Measurements from ENCODE around the gene SYCP2L.
A peak's percentile ranks its signal among the peaks of the same experiment; 100 is the strongest.
"Not testable (repeated sequence)": the region's sequence is repeated elsewhere in the genome, so short reads cannot be mapped to it uniquely, and the experiment has no call there.

The SYCP2L gene

GRCh38 chr6:10957414-10957886 is 70.6 kb downstream of the SYCP2L start:
- no peak for FAIRE-seq

- FAIRE-seq: no peak
Observed at GRCh38 chr6:10960171-10960570, 73.3 kb downstream of the SYCP2L start.

GRCh38 chr6:10961837-10962236 is 75.0 kb downstream of the SYCP2L start:
- no peak for FAIRE-seq

GRCh38 chr6:10962673-10963072 is 75.8 kb downstream of the SYCP2L start:
- peak; percentile 28 for FAIRE-seq

- no peak for FAIRE-seq
Observed at GRCh38 chr6:10963113-10963512, 76.3 kb downstream of the SYCP2L start.

- FAIRE-seq: no peak
Observed at GRCh38 chr6:10964684-10965083, 77.8 kb downstream of the SYCP2L start.

- no peak for FAIRE-seq
Observed at GRCh38 chr6:10968776-10969175, 81.9 kb downstream of the SYCP2L start.

- FAIRE-seq: no peak
Observed at GRCh38 chr6:10970731-10971130, 83.9 kb downstream of the SYCP2L start.

- no peak for FAIRE-seq
Observed at GRCh38 chr6:10972196-10972595, 85.3 kb downstream of the SYCP2L start.

- no peak for FAIRE-seq
Observed at GRCh38 chr6:10976571-10976970, 89.7 kb downstream of the SYCP2L start.

GRCh38 chr6:10977231-10977968 is 90.5 kb downstream of the SYCP2L start:
- FAIRE-seq: no peak

GRCh38 chr6:10979603-10980002 is 92.8 kb downstream of the SYCP2L start:
- no peak for FAIRE-seq

- no peak for FAIRE-seq
Observed at GRCh38 chr6:10981409-10981808, 94.6 kb downstream of the SYCP2L start.

- not testable (repeated sequence) for FAIRE-seq
Observed at GRCh38 chr6:10984959-10985358, 98.1 kb downstream of the SYCP2L start.

GRCh38 chr6:10989587-10989986 is 102.7 kb downstream of the SYCP2L start:
- no peak for FAIRE-seq

- FAIRE-seq: no peak
Observed at GRCh38 chr6:10991115-10991514, 104.3 kb downstream of the SYCP2L start.

- no peak for FAIRE-seq
Observed at GRCh38 chr6:10993896-10994295, 107.0 kb downstream of the SYCP2L start.

GRCh38 chr6:10995114-10995707 is 108.4 kb downstream of the SYCP2L start:
- FAIRE-seq: no peak

- no peak for FAIRE-seq
Observed at GRCh38 chr6:10999994-11000393, 113.1 kb downstream of the SYCP2L start.

GRCh38 chr6:11002176-11002575 is 115.3 kb downstream of the SYCP2L start:
- no peak for FAIRE-seq

GRCh38 chr6:11003297-11003696 is 116.4 kb downstream of the SYCP2L start:
- not testable (repeated sequence) for FAIRE-seq

- FAIRE-seq: no peak
Observed at GRCh38 chr6:11006061-11006460, 119.2 kb downstream of the SYCP2L start.

- FAIRE-seq: no peak
Observed at GRCh38 chr6:11007715-11008608, 121.1 kb downstream of the SYCP2L start.
